Heart left ventricle (tissue), 16 donors: ENCODE measurements around the gene ZNF674. TPM values are rescaled to one million over a fixed set of nuclear protein-coding genes. Genes with fewer than 3 reads are reported as not detected.
"Not testable (repeated sequence)": the region's sequence is repeated elsewhere in the genome, so short reads cannot be mapped to it uniquely, and the experiment has no call there.

Experiments
- ATAC-seq, 4 donors: fragments of 200-7000 bp; cut with Tn5 transposase; one replicate each; pipeline ENCODE4 v1.9.1; 2020 to 2022; ENCODE audit warnings: moderate library complexity in 4 of 4, mild to moderate bottlenecking in 3 of 4, moderate number of reproducible peaks in 1 of 4
- DNase-seq, 5 donors: peaks; one replicate each; pipeline ENCODE4 v3.0.0-alpha.2; 2020
- H3K27ac ChIP-seq, 12 donors: fragments of 200-600 bp; sonication (generic) in 4 of 12; one replicate each; pipeline versions ENCODE4 v1.5.0 to v1.8.0; 2016 to 2022; ENCODE audit warnings: mild to moderate bottlenecking in 2 of 12
- H3K27me3 ChIP-seq, 9 donors: fragments of 200-600 bp; sonication (generic) in 2 of 9; one replicate each; pipeline versions ENCODE4 v1.5.1 to v1.8.0; 2016 to 2022; ENCODE audit warnings: mild to moderate bottlenecking in 3 of 9
- H3K36me3 ChIP-seq, 9 donors: fragments of 200-600 bp; sonication (generic) in 2 of 9; one replicate each; pipeline versions ENCODE4 v1.5.0 to v1.8.0; 2018 to 2022; ENCODE audit warnings: mild to moderate bottlenecking in 2 of 9
- H3K4me1 ChIP-seq, 12 donors: fragments of 200-600 bp; sonication (generic) in 4 of 12; one replicate each; pipeline versions ENCODE4 v1.5.0 to v1.8.0; 2016 to 2022; ENCODE audit warnings: mild to moderate bottlenecking in 3 of 12
- H3K4me3 ChIP-seq, 12 donors: fragments of 200-600 bp; sonication (generic) in 4 of 12; one replicate each; pipeline versions ENCODE4 v1.5.0 to v1.8.0; 2017 to 2022; ENCODE audit warnings: mild to moderate bottlenecking in 9 of 12, moderate library complexity in 4 of 12
- H3K9me3 ChIP-seq, 12 donors: fragments of 200-600 bp; sonication (generic) in 4 of 12; one replicate each; pipeline versions ENCODE4 v1.5.0 to v1.8.0; 2016 to 2022; ENCODE audit warnings: mild to moderate bottlenecking in 1 of 12
- CTCF ChIP-seq, 12 donors: fragments of 200-600 bp; sonication (generic) in 4 of 12; IDR thresholded peaks; one replicate each; pipeline versions ENCODE4 v1.5.0 to v1.8.0; 2018 to 2022; ENCODE audit warnings: antibody characterized with exemption in 12 of 12, mild to moderate bottlenecking in 5 of 12
- POLR2A ChIP-seq, 2 donors: fragments of 450-650 bp; IDR thresholded peaks; one replicate each; pipeline ENCODE4 v1.6.1; 2017; ENCODE audit warnings: antibody characterized with exemption in 2 of 2, mild to moderate bottlenecking in 2 of 2, moderate library complexity in 2 of 2
- WGBS, 4 donors: extraction: QIAGEN DNeasy Blood & Tissue Kit in 2 of 4; methylation state at CpG; one replicate each; pipeline versions ENCODE4 v1.1.5 to v1.1.7; 2013 to 2018; 5-methylcytosine and 5-hydroxymethylcytosine counted together
- intact Hi-C, 10 donors: fragments of 100-400 bp; cut with DNase I; formaldehyde crosslinking; loops; one replicate each; pipeline versions ENCODE4 v1.11.1 to v1.14.2; 2022
- polyA plus RNA-seq, 2 donors: library from polyadenylated mRNA; stranded (reverse); fragments of 200-250 nt; gene quantifications; one replicate each; pipeline ENCODE4 v1.2.3, GENCODE V29; 2013
- total RNA-seq, 9 donors: library from RNA; depleted of rRNA in 2 of 9; stranded (reverse); fragments of >200 nt in 2 of 9; fragmentation: NEBNext Ultra II Directional in 3 of 9; extraction: Animal tissue kit (Norgen Biotek cat#: 25700) in 3 of 9; gene quantifications; one replicate each; pipeline versions ENCODE4 v1.1.0 to v1.2.4, GENCODE V29; 2016 to 2023
- donor health status: ischemic (EF 13 %, LVEDD 7.1; RV severe dilation, severe dysfunction).
- donor health status: healthy with polysubstance abuse.
- donor health status: DM: no; HTN: yes; CAD: no.
- donor health status: DM: no; HTN: no; CAD: no.
- donor health status: ischemic (EF 25% LVEDD 6.9; RV normal size, moderate dysfunction).
- donor health status: ischemic (EF 25% LVEDD 5.7; RV mildly dilated, moderate dysfunction).
- donor health status: healthy.
- donor health status: DM: yes; HTN: yes; CAD: no.
- donor health status: ischemic (EF 35%, LVEDD 5.7; RV mildly dilated, moderate dysfunction).
- donor health status: nonischemic (EF 11% LVEDD 7.7; RV severe dilation, severe dysfunction).
- donor health status: DM: yes; HTN: yes; CAD: no.
- donor health status: PGD.
- donor health status: ischemic (EF 29% LVEDD 5.4; RV normal size, mild dysfunction).
- donor health status: nonischemic (EF 23%, LVEDD 6.1; RV moderate dilation, normal function).

Gene ZNF674
- total and polyA plus RNA-seq, 11 donors: 0.81 to 5.6 (median 2.6) TPM

GRCh38 chrX:46528640-46529039 lies 16.6 kb downstream of the ZNF674 start:
- H3K9me3 ChIP-seq, ATAC-seq, H3K27me3 ChIP-seq, H3K36me3 ChIP-seq, DNase-seq, intact Hi-C loops, H3K27ac ChIP-seq, H3K4me1 ChIP-seq, H3K4me3 ChIP-seq: not testable (repeated sequence)
- WGBS, 4 donors: 71 to 88% (median 80%) methylated on average over 2 to 6 of the region's 6 CpGs

DNA sequence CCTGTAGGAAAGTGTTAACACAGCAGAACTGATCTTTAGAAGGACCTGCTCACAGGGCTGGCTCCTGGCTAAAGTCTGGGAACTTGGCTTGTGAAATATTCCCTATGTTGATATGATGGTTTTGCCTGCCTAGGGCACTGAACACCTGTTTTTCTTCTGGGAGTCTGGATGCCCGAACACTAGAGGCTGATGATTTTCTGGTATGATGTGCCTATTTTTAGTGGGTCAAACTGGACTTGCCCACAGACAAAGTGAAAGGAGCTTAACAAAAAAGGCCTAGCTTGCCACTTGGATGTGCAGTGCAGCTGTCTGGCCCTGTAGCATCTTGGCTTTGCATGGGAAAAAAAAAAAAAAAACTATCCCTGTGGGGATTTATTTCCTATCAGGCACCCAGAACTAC lies 39.1 kb downstream of the ZNF674 start:
- no peak overlapping the region for H3K27ac ChIP-seq
- TF ChIP-seq CTCF (IDR thresholded peaks at IDR 0.05) (no peak), POLR2A (IDR thresholded peaks at IDR 0.05) (no peak)
- H3K36me3 ChIP-seq: peaks cover 0 to 23% (median 2%) of the 10 kb centered on the region in 9 donors
- H3K4me1 ChIP-seq: no peaks in the 10 kb centered on the region
- WGBS, 4 donors: 53 to 75% (median 69%) methylated on average over 1 of the region's 1 CpG
- intact Hi-C loops: no loop called here
- DNase-seq (no peak), ATAC-seq (no peak)
- peaks cover 0 to 41% (median 9%) of the 10 kb centered on the region in 12 donors for H3K9me3 ChIP-seq
- no peaks in the 10 kb centered on the region for H3K27me3 ChIP-seq
- H3K4me3 ChIP-seq: no peak overlapping the region

DNA sequence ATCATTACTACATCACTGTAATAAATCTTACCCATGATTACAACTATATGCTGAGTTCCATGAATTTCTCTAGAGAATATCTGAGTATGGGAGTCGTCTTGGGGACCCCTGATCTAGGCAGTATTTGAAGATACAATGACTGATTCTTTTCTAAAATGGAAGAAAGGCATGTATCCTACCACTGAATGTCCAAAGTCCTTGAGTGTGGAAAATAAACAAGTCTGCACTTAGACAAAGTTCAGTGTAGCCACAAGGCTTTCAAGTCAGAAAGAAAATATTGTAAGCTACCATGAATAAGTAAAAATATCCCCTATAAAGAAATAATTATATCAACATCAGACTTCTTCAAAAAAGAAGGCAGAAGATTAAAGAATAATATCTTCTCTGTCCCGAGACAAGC lies 42.4 kb downstream of the ZNF674 start:
- no peak overlapping the region for H3K27ac ChIP-seq
- WGBS, 4 donors: 68 to 99% (median 83%) methylated on average over 2 of the region's 2 CpGs
- no peak for TF ChIP-seq CTCF (IDR thresholded peaks at IDR 0.05)
- TF ChIP-seq POLR2A (IDR thresholded peaks at IDR 0.05): no peak
- peaks cover 0 to 74% (median 35%) of the 10 kb centered on the region in 12 donors for H3K9me3 ChIP-seq
- H3K4me3 ChIP-seq: no peak overlapping the region
- ATAC-seq (no peak), DNase-seq (no peak)
- no peaks in the 10 kb centered on the region for H3K27me3 ChIP-seq
- no peaks in the 10 kb centered on the region for H3K4me1 ChIP-seq
- H3K36me3 ChIP-seq: peaks cover 0 to 39% (median 4%) of the 10 kb centered on the region in 9 donors
- intact Hi-C loops: no loop called here

DNA sequence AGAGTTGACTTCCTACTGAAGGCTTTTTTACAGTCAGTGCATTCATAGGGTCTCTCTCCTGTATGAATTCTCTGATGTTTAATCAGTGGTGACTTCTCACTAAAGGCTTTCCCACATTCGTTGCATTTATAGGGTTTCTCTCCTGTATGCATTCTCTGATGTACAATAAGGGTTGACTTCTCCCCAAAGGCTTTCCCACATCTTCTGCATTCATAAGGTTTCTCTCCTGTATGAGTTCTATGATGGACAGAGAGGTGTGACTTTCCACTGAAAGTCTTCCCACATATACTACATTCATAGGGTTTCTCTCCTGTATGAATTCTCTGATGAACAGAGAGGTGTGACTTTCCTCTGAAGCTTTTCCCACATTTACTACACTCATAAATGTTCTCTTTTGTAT lies 45.2 kb downstream of the ZNF674 start:
- H3K4me1 ChIP-seq: no peaks in the 10 kb centered on the region

More for the DNA sequence above, 45.2 kb downstream of the ZNF674 start:
- ATAC-seq (no peak), DNase-seq (no peak)
- TF ChIP-seq CTCF (IDR thresholded peaks at IDR 0.05) (no peak), POLR2A (IDR thresholded peaks at IDR 0.05) (no peak)
- Histone ChIP-seq H3K9me3 (peaks cover 0 to 94% (median 39%) of the 10 kb centered on the region in 12 donors), H3K36me3 (peaks cover 0 to 52% (median 4%) of the 10 kb centered on the region in 9 donors), H3K4me3 (no peak overlapping the region), H3K27me3 (no peaks in the 10 kb centered on the region), H3K27ac (no peak overlapping the region)
- intact Hi-C loops: no loop called here
- WGBS, 4 donors: 80 to 100% (median 89%) methylated on average over 1 of the region's 1 CpG
